IMR-90 (cell line): ENCODE measurements around the gene FAM83F. TPM values are rescaled to one million over a fixed set of nuclear protein-coding genes. Genes with fewer than 3 reads are reported as not detected.
A peak's percentile ranks its signal among the peaks of the same experiment; 100 is the strongest.

Experiments
- ATAC-seq: fragments of 200-7000 bp; cut with Tn5 transposase; 2 replicates; pipeline ENCODE4 v1.9.1; 2020; ENCODE audit warnings: low read depth, mild to moderate bottlenecking, moderate library complexity
- BruUV-seq: library from RNA; stranded (reverse); fragments of 400-500 nt; replicated peaks from 2 replicates; lab custom pipeline; 2021; lab: Mats Ljungman, UMichigan
- CTCF ChIA-PET: fragments of 300-600 bp; formaldehyde crosslinking; extraction: SDS; loops from one replicate; lab custom pipeline; 2021; ENCODE audit warnings: antibody characterized with exemption; lab: Yijun Ruan, JAX
- POLR2A ChIA-PET: fragments of 300-600 bp; sonication (Branson Sonifier 250); formaldehyde crosslinking; loops from one replicate; lab custom pipeline; 2022; ENCODE audit warnings: antibody characterized with exemption; ENCODE audit not compliant: unreplicated experiment; lab: Charles Lee
- DNase-seq: peaks from one replicate; pipeline ENCODE4 v3.0.0; 2013
- H2AFZ ChIP-seq: replicated peaks from 2 replicates; pipeline ENCODE3; 2013; ENCODE audit warnings: low read length, mild to moderate bottlenecking; ENCODE audit not compliant: poor library complexity
- H2AK5ac ChIP-seq: 2 replicates; pipeline ENCODE4 v1.6.1; 2013; ENCODE audit warnings: low read depth, low read length, inconsistent platforms
- H2AK9ac ChIP-seq: replicated peaks from 2 replicates; pipeline ENCODE3; 2013; ENCODE audit warnings: mild to moderate bottlenecking, low read depth, low read length, moderate library complexity; ENCODE audit not compliant: poor library complexity
- H2BK120ac ChIP-seq: 2 replicates; pipeline ENCODE4 v1.6.1; 2013; ENCODE audit warnings: low read depth, low read length, inconsistent platforms
- H2BK15ac ChIP-seq: 3 replicates; pipeline ENCODE4 v1.6.1; 2013; ENCODE audit warnings: low read depth, low read length, inconsistent platforms
- H2BK20ac ChIP-seq: 2 replicates; pipeline ENCODE4 v1.6.1; 2013; ENCODE audit warnings: low read depth, mild to moderate bottlenecking, inconsistent platforms, low read length, moderate library complexity
- H2BK5ac ChIP-seq: 2 replicates; pipeline ENCODE4 v1.6.1; 2013; ENCODE audit warnings: mild to moderate bottlenecking, low read depth, low read length, inconsistent platforms; ENCODE audit not compliant: poor library complexity, severe bottlenecking
- H3K14ac ChIP-seq: replicated peaks from 2 replicates; pipeline ENCODE4 v1.6.1; 2013; ENCODE audit warnings: low read depth, low read length, inconsistent platforms
- H3K18ac ChIP-seq: 2 replicates; pipeline ENCODE4 v1.6.1; 2013; ENCODE audit warnings: low read depth, low read length, control low read depth
- H3K23ac ChIP-seq: 2 replicates; pipeline ENCODE4 v1.6.1; 2013; ENCODE audit warnings: low read depth, low read length, inconsistent platforms
- H3K27ac ChIP-seq: 2 replicates; pipeline ENCODE4 v1.5.1; 2013; ENCODE audit warnings: mild to moderate bottlenecking, control low read depth, low read length; ENCODE audit not compliant: insufficient read depth
- H3K27me3 ChIP-seq: 2 replicates; pipeline ENCODE4 v1.6.1; 2013; ENCODE audit warnings: low read length; ENCODE audit not compliant: control insufficient read depth, insufficient read depth
- H3K36me3 ChIP-seq: 2 replicates; pipeline ENCODE4 v1.6.1; 2013; ENCODE audit warnings: low read length, mixed read lengths; ENCODE audit not compliant: control insufficient read depth, insufficient read depth
- H3K4ac ChIP-seq: 2 replicates; pipeline ENCODE4 v1.6.1; 2013; ENCODE audit warnings: low read depth, low read length, inconsistent platforms
- H3K4me1 ChIP-seq: 2 replicates; pipeline ENCODE4 v1.6.1; 2013; ENCODE audit warnings: low read length, mixed read lengths; ENCODE audit not compliant: control insufficient read depth, insufficient read depth
- H3K4me2 ChIP-seq: 2 replicates; pipeline ENCODE4 v1.6.1; 2013; ENCODE audit warnings: low read depth, mild to moderate bottlenecking, control low read depth, low read length, moderate library complexity
- H3K4me3 ChIP-seq: 2 replicates; pipeline ENCODE4 v1.5.1; 2013; ENCODE audit warnings: low read depth, mild to moderate bottlenecking, control low read depth, low read length, moderate library complexity; ENCODE audit not compliant: insufficient read depth
- H3K56ac ChIP-seq: 2 replicates; pipeline ENCODE4 v1.6.1; 2013; ENCODE audit warnings: low read length, inconsistent platforms; ENCODE audit not compliant: insufficient read depth; ENCODE audit errors: extremely low read depth
- H3K79me1 ChIP-seq, 2 experiments: 2 replicates each; pipeline ENCODE4 v1.6.1; 2013; ENCODE audit warnings: low read length in 2 of 2, inconsistent platforms in 1 of 2, low read depth in 1 of 2
- H3K9ac ChIP-seq: 2 replicates; pipeline ENCODE4 v1.6.1; 2013; ENCODE audit warnings: low read depth, low read length, control low read depth
- H3K9me1 ChIP-seq: 2 replicates; pipeline ENCODE4 v1.6.1; 2013; ENCODE audit warnings: low read length, inconsistent platforms; ENCODE audit not compliant: insufficient read depth
- H3K9me3 ChIP-seq: 2 replicates; pipeline ENCODE4 v1.6.1; 2013; ENCODE audit warnings: low read length; ENCODE audit not compliant: control insufficient read depth, insufficient read depth
- H4K20me1 ChIP-seq: 2 replicates; pipeline ENCODE4 v1.6.1; 2013; ENCODE audit warnings: low read length, inconsistent platforms; ENCODE audit not compliant: insufficient read depth
- H4K5ac ChIP-seq: 2 replicates; pipeline ENCODE4 v1.6.1; 2013; ENCODE audit warnings: mild to moderate bottlenecking, low read depth, low read length, control low read depth
- H4K8ac ChIP-seq, 2 experiments: 2 replicates each; pipeline ENCODE4 v1.6.1; 2013; ENCODE audit warnings: low read depth in 2 of 2, low read length in 2 of 2, control low read depth in 1 of 2, inconsistent platforms in 1 of 2
- H4K91ac ChIP-seq: 2 replicates; pipeline ENCODE4 v1.6.1; 2013; ENCODE audit warnings: low read depth, low read length, inconsistent platforms; ENCODE audit not compliant: insufficient read depth
- BHLHE40 ChIP-seq: fragments of 150-350 bp; IDR thresholded peaks from 2 replicates; pipeline ENCODE4 v1.6.1; 2016; ENCODE audit warnings: mild to moderate bottlenecking, low read depth, low read length
- CEBPB ChIP-seq: IDR thresholded peaks from 2 replicates; pipeline ENCODE4 v1.6.1; 2012; ENCODE audit warnings: low read depth, low read length, improper control_type of control experiment
- CHD1 ChIP-seq: IDR thresholded peaks from 2 replicates; pipeline ENCODE4 v1.6.1; 2012; ENCODE audit warnings: low read depth, low read length, improper control_type of control experiment
- FOS ChIP-seq: fragments of 150-350 bp; IDR thresholded peaks from 2 replicates; pipeline ENCODE4 v1.6.1; 2016; ENCODE audit warnings: low read depth, low read length
- MAFK ChIP-seq: IDR thresholded peaks from 2 replicates; pipeline ENCODE4 v1.6.1; 2012; ENCODE audit warnings: low read depth, low read length, improper control_type of control experiment
- MAZ ChIP-seq: IDR thresholded peaks from 2 replicates; pipeline ENCODE4 v1.6.1; 2012; ENCODE audit warnings: low read depth, mild to moderate bottlenecking, low read length, improper control_type of control experiment, moderate library complexity, borderline replicate concordance
- MXI1 ChIP-seq: IDR thresholded peaks from 2 replicates; pipeline ENCODE4 v1.6.1; 2012; ENCODE audit warnings: low read depth, mild to moderate bottlenecking, low read length, moderate library complexity, borderline replicate concordance
- NFE2L2 ChIP-seq: fragments of 150-350 bp; IDR thresholded peaks from 2 replicates; pipeline ENCODE4 v1.6.1; 2016; ENCODE audit warnings: low read depth, mild to moderate bottlenecking, low read length
- POLR2A ChIP-seq: IDR thresholded peaks from 2 replicates; pipeline ENCODE4 v1.6.1; 2012; ENCODE audit warnings: mild to moderate bottlenecking, low read depth, low read length
- RAD21 ChIP-seq: IDR thresholded peaks from 2 replicates; pipeline ENCODE4 v1.6.1; 2012; ENCODE audit warnings: low read length, improper control_type of control experiment
- RCOR1 ChIP-seq: IDR thresholded peaks from 2 replicates; pipeline ENCODE4 v1.6.1; 2012; ENCODE audit warnings: mild to moderate bottlenecking, low read length, improper control_type of control experiment; ENCODE audit not compliant: insufficient replicate concordance
- RFX5 ChIP-seq: IDR thresholded peaks from 2 replicates; pipeline ENCODE4 v1.8.0; 2012; ENCODE audit warnings: low read depth, mild to moderate bottlenecking, low read length, moderate library complexity
- SMC3 ChIP-seq: fragments of 150-350 bp; IDR thresholded peaks from 2 replicates; pipeline ENCODE4 v1.6.1; 2016; ENCODE audit warnings: low read depth, mild to moderate bottlenecking, antibody characterized with exemption, low read length, moderate library complexity
- WGBS, 2 experiments: methylation state at CpG; one replicate each; pipeline versions ENCODE4 v1.1.5 to v1.1.7; 2013; ENCODE audit warnings: missing lambda C conversion rate in 2 of 2; ENCODE audit not compliant: insufficient read length in 1 of 2; ENCODE audit errors: extremely low coverage in 2 of 2; 5-methylcytosine and 5-hydroxymethylcytosine counted together
- dilution Hi-C: fragments of 300-500 bp; cut with HindIII; formaldehyde crosslinking; loops from one replicate; pipeline ENCODE4 v1.14.3; 2018; ENCODE audit warnings: low sequenced_read_pairs; ENCODE audit not compliant: unreplicated experiment
- in situ Hi-C: fragments of 300-500 bp; cut with MboI; formaldehyde crosslinking; loops from 3 replicates; pipeline ENCODE4 v1.14.3; 2019; ENCODE audit warnings: low sequenced_read_pairs, inconsistent platforms, mixed read lengths
- intact Hi-C: fragments of 100-400 bp; cut with micrococcal nuclease; formaldehyde crosslinking; loops from 2 replicates; pipeline ENCODE4 v1.10.0; 2022
- polyA plus RNA-seq, 3 experiments: library from polyadenylated mRNA; depleted of rRNA; stranded (reverse); fragments of >200 nt; gene quantifications; 2 replicates each; pipeline ENCODE4 v1.2.3, GENCODE V29; 2012; ENCODE audit warnings: low replicate concordance in 1 of 3
- total RNA-seq: library from RNA; depleted of rRNA; stranded (reverse); fragments of >200 nt; gene quantifications from 2 replicates; pipeline ENCODE4 v1.2.3, GENCODE V29; 2012
- TF ChIP-seq, protein P1 (sequence below): fragments of 150-350 bp; IDR thresholded peaks from 2 replicates; pipeline ENCODE4 v1.6.1; 2016; ENCODE audit warnings: low read depth, mild to moderate bottlenecking, low read length, moderate library complexity, borderline replicate concordance
- TF ChIP-seq, protein P2 (sequence below): conservative IDR thresholded peaks from 2 replicates; pipeline ENCODE4 v1.5.1; 2012; ENCODE audit warnings: mild to moderate bottlenecking, low read depth, low read length, improper control_type of control experiment
- TF ChIP-seq, protein P3 (sequence below): fragments of 150-350 bp; IDR thresholded peaks from 2 replicates; pipeline ENCODE4 v1.6.1; 2017; ENCODE audit warnings: mild to moderate bottlenecking, antibody characterized with exemption, low read length, low read depth

FAM83F gene
- total and polyA plus RNA-seq, 2 of the 4 experiments (the other 2 are of a cell fraction), result not detected

DNA sequence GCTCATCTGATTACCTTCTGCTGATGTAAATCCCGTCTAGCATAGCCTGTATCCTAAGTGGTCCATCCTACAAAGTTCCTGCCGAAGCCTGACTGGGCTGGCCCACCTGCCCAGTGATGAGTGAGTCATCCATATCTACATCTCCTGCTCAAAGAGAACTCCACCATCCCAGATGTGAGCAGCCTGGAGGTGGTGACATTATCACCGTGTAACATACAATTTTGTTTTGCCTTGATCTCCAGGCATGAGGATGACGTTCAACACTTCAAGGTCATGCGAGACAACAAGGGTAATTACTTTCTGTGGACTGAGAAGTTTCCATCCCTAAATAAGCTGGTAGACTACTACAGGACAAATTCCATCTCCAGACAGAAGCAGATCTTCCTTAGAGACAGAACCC lies 29.0 kb upstream of the FAM83F start:
- in situ Hi-C loops (no loop called here), intact Hi-C loops (no loop called here), dilution Hi-C loops (no loop called here)
- no peaks in the 10 kb centered on the region for H3K36me3 ChIP-seq
- peaks cover 3% of the 10 kb centered on the region; the same call in 1 of the 2 replicates for H3K4me1 ChIP-seq
- ATAC-seq (no peak), DNase-seq (no peak)
- no peak overlapping the region for H3K4me2 ChIP-seq
- H3K79me1 ChIP-seq, result no peaks in the 10 kb centered on the region
- H3K18ac ChIP-seq, result no peak overlapping the region
- POLR2A ChIA-PET, result no interaction called here
- H3K56ac ChIP-seq, result no peak overlapping the region
- H3K9me3 ChIP-seq, result no peaks in the 10 kb centered on the region
- no peak overlapping the region for H2BK5ac ChIP-seq
- BruUV-seq, result no TSS peak
- no peaks in the 10 kb centered on the region for H3K9me1 ChIP-seq
- H4K5ac ChIP-seq, result no peak overlapping the region
- no peak overlapping the region for H4K8ac ChIP-seq
- no peak overlapping the region for H3K4ac ChIP-seq
- 67% methylated on average over 1 of the region's 5 CpGs; no CpG with 5 or more reads in 1 of the 2 experiments for WGBS, 2 experiments
- H2BK15ac ChIP-seq, result 0 out of 3 replicates have a peak overlapping the region, but pooled peaks have one; percentile 48
- H2AK5ac ChIP-seq, result no peak overlapping the region
- H2BK20ac ChIP-seq, result no peak overlapping the region; the same call in 1 of the 2 replicates
- H2AFZ ChIP-seq, result no peak overlapping the region
- H2BK120ac ChIP-seq, result no peak overlapping the region
- no peak overlapping the region for H2AK9ac ChIP-seq
- H4K20me1 ChIP-seq, result no peaks in the 10 kb centered on the region; the same call in 1 of the 2 replicates
- H3K4me3 ChIP-seq, result no peak overlapping the region
- CTCF ChIA-PET, result no interaction called here
- H4K91ac ChIP-seq, result no peak overlapping the region
- no peak overlapping the region for H3K23ac ChIP-seq
- H3K9ac ChIP-seq, result no peak overlapping the region
- no peak overlapping the region for H3K27ac ChIP-seq
- H3K14ac ChIP-seq, result no peak overlapping the region
- TF ChIP-seq MAZ (no peak), BHLHE40 (no peak), CEBPB (no peak), RAD21 (no peak), RFX5 (no peak), POLR2A (no peak), MAFK (no peak), SMC3 (no peak), NFE2L2 (no peak), CHD1 (no peak), FOS (no peak), MXI1 (no peak), RCOR1 (no peak)
- TF ChIP-seq, protein P1, sequence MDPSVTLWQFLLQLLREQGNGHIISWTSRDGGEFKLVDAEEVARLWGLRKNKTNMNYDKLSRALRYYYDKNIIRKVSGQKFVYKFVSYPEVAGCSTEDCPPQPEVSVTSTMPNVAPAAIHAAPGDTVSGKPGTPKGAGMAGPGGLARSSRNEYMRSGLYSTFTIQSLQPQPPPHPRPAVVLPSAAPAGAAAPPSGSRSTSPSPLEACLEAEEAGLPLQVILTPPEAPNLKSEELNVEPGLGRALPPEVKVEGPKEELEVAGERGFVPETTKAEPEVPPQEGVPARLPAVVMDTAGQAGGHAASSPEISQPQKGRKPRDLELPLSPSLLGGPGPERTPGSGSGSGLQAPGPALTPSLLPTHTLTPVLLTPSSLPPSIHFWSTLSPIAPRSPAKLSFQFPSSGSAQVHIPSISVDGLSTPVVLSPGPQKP, result no peak
- TF ChIP-seq, protein P2, sequence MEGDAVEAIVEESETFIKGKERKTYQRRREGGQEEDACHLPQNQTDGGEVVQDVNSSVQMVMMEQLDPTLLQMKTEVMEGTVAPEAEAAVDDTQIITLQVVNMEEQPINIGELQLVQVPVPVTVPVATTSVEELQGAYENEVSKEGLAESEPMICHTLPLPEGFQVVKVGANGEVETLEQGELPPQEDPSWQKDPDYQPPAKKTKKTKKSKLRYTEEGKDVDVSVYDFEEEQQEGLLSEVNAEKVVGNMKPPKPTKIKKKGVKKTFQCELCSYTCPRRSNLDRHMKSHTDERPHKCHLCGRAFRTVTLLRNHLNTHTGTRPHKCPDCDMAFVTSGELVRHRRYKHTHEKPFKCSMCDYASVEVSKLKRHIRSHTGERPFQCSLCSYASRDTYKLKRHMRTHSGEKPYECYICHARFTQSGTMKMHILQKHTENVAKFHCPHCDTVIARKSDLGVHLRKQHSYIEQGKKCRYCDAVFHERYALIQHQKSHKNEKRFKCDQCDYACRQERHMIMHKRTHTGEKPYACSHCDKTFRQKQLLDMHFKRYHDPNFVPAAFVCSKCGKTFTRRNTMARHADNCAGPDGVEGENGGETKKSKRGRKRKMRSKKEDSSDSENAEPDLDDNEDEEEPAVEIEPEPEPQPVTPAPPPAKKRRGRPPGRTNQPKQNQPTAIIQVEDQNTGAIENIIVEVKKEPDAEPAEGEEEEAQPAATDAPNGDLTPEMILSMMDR, result no peak
- TF ChIP-seq, protein P3, sequence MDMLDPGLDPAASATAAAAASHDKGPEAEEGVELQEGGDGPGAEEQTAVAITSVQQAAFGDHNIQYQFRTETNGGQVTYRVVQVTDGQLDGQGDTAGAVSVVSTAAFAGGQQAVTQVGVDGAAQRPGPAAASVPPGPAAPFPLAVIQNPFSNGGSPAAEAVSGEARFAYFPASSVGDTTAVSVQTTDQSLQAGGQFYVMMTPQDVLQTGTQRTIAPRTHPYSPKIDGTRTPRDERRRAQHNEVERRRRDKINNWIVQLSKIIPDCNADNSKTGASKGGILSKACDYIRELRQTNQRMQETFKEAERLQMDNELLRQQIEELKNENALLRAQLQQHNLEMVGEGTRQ, result no peak
- H3K27me3 ChIP-seq, result peaks cover 6% of the 10 kb centered on the region; the same call in 1 of the 2 replicates
